T-helper 1 cell treated with Interleukin-12 subunit alpha and Interleukin-12 subunit beta and Interleukin-4 antibody, amounts not matched to agents 30 μg/mL and 1 μg/mL, for 36 hours (primary cell): ENCODE results near the gene TNFRSF19.
A peak's percentile ranks its signal among the peaks of the same experiment; 100 is the strongest.

Source experiments
- H3K27ac Mint-ChIP-seq: one replicate; pipeline ENCODE4 v1.8.0; 2021; ENCODE audit warnings: mild to moderate bottlenecking, mixed read lengths
- H3K27me3 Mint-ChIP-seq: one replicate; pipeline ENCODE4 v1.8.0; 2021; ENCODE audit warnings: low read depth, mixed read lengths
- H3K36me3 Mint-ChIP-seq: one replicate; pipeline ENCODE4 v1.8.0; 2021; ENCODE audit warnings: low read depth, mixed read lengths
- H3K4me1 Mint-ChIP-seq: one replicate; pipeline ENCODE4 v1.8.0; 2021; ENCODE audit warnings: low read depth, mixed read lengths
- H3K4me3 Mint-ChIP-seq: one replicate; pipeline ENCODE4 v1.8.0; 2021; ENCODE audit warnings: mild to moderate bottlenecking, moderate library complexity, mixed read lengths
- H3K9me3 Mint-ChIP-seq: one replicate; pipeline ENCODE4 v1.8.0; 2021; ENCODE audit warnings: mixed read lengths

TNFRSF19 gene

GRCh38 chr13:23678795-23679194 is 108.6 kb downstream of the TNFRSF19 start:
- Mint-ChIP-seq H3K36me3 (peaks cover 1% of the 10 kb centered on the region), H3K4me1 (peaks cover 7% of the 10 kb centered on the region), H3K9me3 (peaks cover 2% of the 10 kb centered on the region), H3K27ac (no peak overlapping the region), H3K4me3 (no peak overlapping the region), H3K27me3 (peaks cover 4% of the 10 kb centered on the region)

- H3K4me1 Mint-ChIP-seq, result peaks cover 7% of the 10 kb centered on the region
These were observed 109.0 kb downstream of the TNFRSF19 start for GRCh38 chr13:23679220-23679619.

DNA sequence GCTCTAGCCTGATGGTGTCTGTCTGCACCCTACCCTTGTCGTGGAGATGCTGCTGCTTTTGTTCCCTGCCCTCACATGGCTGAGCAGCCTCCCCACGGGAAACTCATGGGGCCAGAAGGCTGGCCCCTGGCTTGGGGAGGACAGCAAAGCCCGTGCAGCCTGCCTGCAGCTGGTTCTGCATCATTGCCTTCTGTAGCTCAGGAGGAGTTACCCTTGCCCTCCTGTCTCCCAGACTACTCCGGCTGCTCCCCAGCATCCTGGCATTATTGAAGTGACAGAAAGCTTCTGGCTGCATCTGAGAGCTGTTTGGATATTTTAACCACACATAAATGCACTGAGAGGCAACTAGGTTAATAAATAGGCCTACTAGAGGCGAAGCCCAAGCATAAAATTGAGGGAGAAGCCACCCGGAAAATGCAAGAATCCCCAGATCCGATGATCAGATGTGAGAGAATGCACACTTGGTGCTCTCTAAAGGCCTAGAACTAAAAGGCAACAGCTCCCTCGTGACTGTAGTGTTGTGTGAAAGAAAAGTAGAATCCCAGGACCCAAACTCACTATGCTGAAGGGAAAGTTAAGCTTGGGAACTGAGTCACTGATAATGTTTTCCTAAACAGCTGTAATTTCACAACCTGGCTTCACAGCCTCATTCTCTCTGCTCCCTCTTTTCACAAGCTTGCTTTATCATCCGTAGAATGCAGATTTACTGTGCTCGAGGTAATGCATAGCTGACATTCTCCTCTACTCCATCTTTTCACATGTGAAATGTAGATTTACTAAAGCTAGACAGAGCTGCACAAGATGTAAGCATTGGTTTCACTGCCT is 110.8 kb downstream of the TNFRSF19 start:
- no peak overlapping the region for H3K4me3 Mint-ChIP-seq
- peaks cover 13% of the 10 kb centered on the region for H3K9me3 Mint-ChIP-seq
- no peak overlapping the region for H3K27ac Mint-ChIP-seq
- H3K36me3 Mint-ChIP-seq, result peaks cover 1% of the 10 kb centered on the region
- H3K4me1 Mint-ChIP-seq, result peaks cover 7% of the 10 kb centered on the region
- peaks cover 4% of the 10 kb centered on the region for H3K27me3 Mint-ChIP-seq

More at GRCh38 chr13:23679220-23679619, 109.0 kb downstream of the TNFRSF19 start:
- Mint-ChIP-seq H3K36me3 (peaks cover 1% of the 10 kb centered on the region), H3K27ac (no peak overlapping the region), H3K9me3 (peaks cover 4% of the 10 kb centered on the region), H3K27me3 (peaks cover 4% of the 10 kb centered on the region), H3K4me3 (no peak overlapping the region)

- no peak overlapping the region for H3K4me3 Mint-ChIP-seq
- H3K36me3 Mint-ChIP-seq, result peaks cover 1% of the 10 kb centered on the region
- no peak overlapping the region for H3K27ac Mint-ChIP-seq
- peaks cover 4% of the 10 kb centered on the region for H3K27me3 Mint-ChIP-seq
- H3K4me1 Mint-ChIP-seq, result peaks cover 7% of the 10 kb centered on the region
- peaks cover 14% of the 10 kb centered on the region for H3K9me3 Mint-ChIP-seq
These were observed 112.9 kb downstream of the TNFRSF19 start for GRCh38 chr13:23683084-23683483.

GRCh38 chr13:23684647-23685046 is 114.4 kb downstream of the TNFRSF19 start:
- H3K27ac Mint-ChIP-seq, result no peak overlapping the region
- peaks cover 14% of the 10 kb centered on the region for H3K9me3 Mint-ChIP-seq
- no peaks in the 10 kb centered on the region for H3K4me1 Mint-ChIP-seq
- H3K36me3 Mint-ChIP-seq, result peaks cover 1% of the 10 kb centered on the region
- H3K27me3 Mint-ChIP-seq, result peaks cover 4% of the 10 kb centered on the region
- H3K4me3 Mint-ChIP-seq, result no peak overlapping the region

- Mint-ChIP-seq H3K9me3 (peaks cover 14% of the 10 kb centered on the region), H3K27ac (no peak overlapping the region)
These were observed 115.2 kb downstream of the TNFRSF19 start for GRCh38 chr13:23685416-23685815.

DNA sequence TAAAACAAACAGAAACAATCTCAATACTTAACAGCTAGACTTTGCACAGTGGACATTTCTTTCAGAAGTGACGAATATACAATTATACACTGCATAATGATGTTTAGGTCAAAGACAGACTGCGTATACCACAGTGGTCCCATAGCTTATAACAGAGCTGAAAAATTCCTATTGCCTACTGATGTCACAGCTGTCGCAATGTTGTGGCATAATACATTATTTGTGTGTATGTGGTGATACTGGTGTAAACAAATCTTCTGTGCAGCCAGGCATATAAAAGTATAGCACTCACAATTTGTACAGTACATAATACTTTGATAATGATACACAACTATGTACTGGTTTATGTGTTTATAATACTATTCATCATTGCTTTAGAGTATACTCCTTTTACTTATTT is 116.7 kb downstream of the TNFRSF19 start:
- Mint-ChIP-seq H3K9me3 (peaks cover 14% of the 10 kb centered on the region), H3K36me3 (no peaks in the 10 kb centered on the region), H3K27me3 (peaks cover 4% of the 10 kb centered on the region), H3K27ac (no peak overlapping the region), H3K4me3 (no peak overlapping the region), H3K4me1 (no peaks in the 10 kb centered on the region)

More at GRCh38 chr13:23685416-23685815, 115.2 kb downstream of the TNFRSF19 start:
- no peak overlapping the region for H3K4me3 Mint-ChIP-seq
- H3K4me1 Mint-ChIP-seq, result no peaks in the 10 kb centered on the region
- peaks cover 4% of the 10 kb centered on the region for H3K27me3 Mint-ChIP-seq
- H3K36me3 Mint-ChIP-seq, result peaks cover 1% of the 10 kb centered on the region

DNA sequence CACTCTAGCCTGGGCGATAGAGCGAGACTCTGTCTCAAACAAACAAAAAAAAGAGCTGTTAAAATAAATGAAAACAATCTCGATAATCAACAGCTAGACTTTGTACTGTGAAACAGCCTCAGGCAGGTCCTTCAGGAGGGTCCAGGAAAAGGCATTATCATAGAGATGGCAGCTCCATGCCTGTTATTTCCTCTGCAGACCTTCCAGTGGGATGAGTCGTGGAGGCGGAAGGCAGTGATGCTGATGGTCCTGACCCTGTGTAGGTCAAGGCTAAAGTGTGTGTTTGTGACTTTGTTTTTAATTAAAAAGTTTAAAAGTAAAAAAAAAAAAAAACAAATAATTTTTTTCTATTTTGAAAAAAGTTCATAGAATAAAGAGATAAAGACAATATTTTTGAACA is 117.4 kb downstream of the TNFRSF19 start:
- Mint-ChIP-seq H3K27me3 (peaks cover 4% of the 10 kb centered on the region), H3K4me3 (no peak overlapping the region), H3K36me3 (no peaks in the 10 kb centered on the region), H3K9me3 (peaks cover 14% of the 10 kb centered on the region), H3K27ac (no peak overlapping the region), H3K4me1 (no peaks in the 10 kb centered on the region)

DNA sequence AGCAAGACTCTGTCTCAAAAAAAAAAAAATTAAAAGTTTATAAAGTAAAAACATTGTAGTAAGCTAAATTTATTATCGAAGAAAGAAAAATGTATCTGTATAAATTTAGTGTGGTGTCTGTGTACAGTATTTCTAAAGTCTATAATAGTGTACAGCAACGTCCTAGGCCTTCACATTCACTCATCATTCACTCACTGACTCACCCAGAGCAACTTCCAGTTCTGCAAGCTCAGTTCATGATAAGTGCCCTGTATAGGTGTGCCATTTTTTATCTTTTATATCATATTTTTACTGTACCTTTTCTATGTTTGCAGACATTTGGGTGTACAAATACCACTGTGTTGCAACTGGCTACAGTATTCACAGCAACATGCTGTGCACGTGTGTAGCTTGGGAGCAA is 118.1 kb downstream of the TNFRSF19 start:
- H3K9me3 Mint-ChIP-seq, result peaks cover 14% of the 10 kb centered on the region
- H3K27ac Mint-ChIP-seq, result no peak overlapping the region
- H3K27me3 Mint-ChIP-seq, result peaks cover 4% of the 10 kb centered on the region
- no peaks in the 10 kb centered on the region for H3K36me3 Mint-ChIP-seq
- H3K4me3 Mint-ChIP-seq, result no peak overlapping the region
- no peaks in the 10 kb centered on the region for H3K4me1 Mint-ChIP-seq

- no peaks in the 10 kb centered on the region for H3K36me3 Mint-ChIP-seq
- H3K4me3 Mint-ChIP-seq, result no peak overlapping the region
- H3K4me1 Mint-ChIP-seq, result peaks cover under 1% of the 10 kb centered on the region
- peaks cover 5% of the 10 kb centered on the region for H3K9me3 Mint-ChIP-seq
- peaks cover 3% of the 10 kb centered on the region for H3K27me3 Mint-ChIP-seq
- no peak overlapping the region for H3K27ac Mint-ChIP-seq
These were observed 120.5 kb downstream of the TNFRSF19 start for GRCh38 chr13:23690668-23691067.

- Mint-ChIP-seq H3K36me3 (no peaks in the 10 kb centered on the region), H3K9me3 (no peaks in the 10 kb centered on the region), H3K27ac (no peak overlapping the region), H3K4me3 (no peak overlapping the region), H3K27me3 (no peaks in the 10 kb centered on the region), H3K4me1 (peaks cover 7% of the 10 kb centered on the region)
These were observed 122.6 kb downstream of the TNFRSF19 start for GRCh38 chr13:23692816-23693215.

DNA sequence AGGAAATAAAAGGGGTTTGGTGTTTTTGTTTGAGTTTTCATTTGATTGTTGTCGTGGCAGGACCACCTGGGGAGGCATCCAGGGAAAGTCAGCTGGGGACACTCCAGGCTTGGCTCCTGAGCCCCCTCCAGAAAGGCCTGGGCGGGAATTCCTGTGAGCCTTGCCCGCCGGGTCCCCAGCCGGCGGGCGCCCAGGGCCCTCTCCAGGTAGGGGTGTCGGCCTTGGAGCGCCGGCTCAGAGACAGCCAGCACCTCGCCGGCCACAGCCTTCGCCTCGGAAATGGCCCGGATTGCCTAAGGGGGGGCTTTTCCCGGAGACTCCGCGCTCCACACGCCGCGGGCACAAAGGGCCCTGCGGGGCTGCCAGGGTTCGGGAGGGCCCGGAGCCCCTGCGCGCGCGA is 125.0 kb downstream of the TNFRSF19 start:
- H3K4me3 Mint-ChIP-seq, result no peak overlapping the region
- no peaks in the 10 kb centered on the region for H3K36me3 Mint-ChIP-seq
- no peaks in the 10 kb centered on the region for H3K9me3 Mint-ChIP-seq
- no peak overlapping the region for H3K27ac Mint-ChIP-seq
- H3K27me3 Mint-ChIP-seq, result no peaks in the 10 kb centered on the region
- H3K4me1 Mint-ChIP-seq, result peaks cover 7% of the 10 kb centered on the region

- Mint-ChIP-seq H3K4me1 (peaks cover 7% of the 10 kb centered on the region), H3K36me3 (no peaks in the 10 kb centered on the region), H3K27ac (peak overlapping the region; percentile 88), H3K4me3 (peak overlapping the region; percentile 62), H3K9me3 (no peaks in the 10 kb centered on the region), H3K27me3 (peaks cover 5% of the 10 kb centered on the region)
These were observed 125.7 kb downstream of the TNFRSF19 start for GRCh38 chr13:23695711-23696464.

DNA sequence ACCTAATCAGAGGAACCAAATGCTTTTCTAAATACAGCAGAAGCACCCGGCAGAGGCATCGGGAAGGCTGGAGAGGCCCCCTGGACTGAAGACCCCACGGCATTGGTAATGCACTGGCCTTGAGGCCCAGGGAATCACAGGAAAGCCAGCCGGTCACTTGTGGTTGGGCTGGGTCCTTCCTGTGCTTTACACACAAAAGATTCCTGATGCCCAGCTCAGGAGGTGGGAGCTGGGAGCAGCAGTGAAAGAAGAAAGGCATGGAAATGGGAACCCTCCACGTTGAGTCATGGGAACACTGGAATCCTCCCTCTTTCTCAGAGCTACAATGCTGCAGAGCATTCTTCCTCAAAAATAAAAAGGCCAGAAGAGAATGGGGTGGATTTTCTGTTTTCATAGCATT is 126.4 kb downstream of the TNFRSF19 start:
- H3K27ac Mint-ChIP-seq, result no peak overlapping the region
- H3K4me3 Mint-ChIP-seq, result no peak overlapping the region
- H3K27me3 Mint-ChIP-seq, result peaks cover 7% of the 10 kb centered on the region
- no peaks in the 10 kb centered on the region for H3K36me3 Mint-ChIP-seq
- no peaks in the 10 kb centered on the region for H3K9me3 Mint-ChIP-seq
- H3K4me1 Mint-ChIP-seq, result peaks cover 7% of the 10 kb centered on the region

DNA sequence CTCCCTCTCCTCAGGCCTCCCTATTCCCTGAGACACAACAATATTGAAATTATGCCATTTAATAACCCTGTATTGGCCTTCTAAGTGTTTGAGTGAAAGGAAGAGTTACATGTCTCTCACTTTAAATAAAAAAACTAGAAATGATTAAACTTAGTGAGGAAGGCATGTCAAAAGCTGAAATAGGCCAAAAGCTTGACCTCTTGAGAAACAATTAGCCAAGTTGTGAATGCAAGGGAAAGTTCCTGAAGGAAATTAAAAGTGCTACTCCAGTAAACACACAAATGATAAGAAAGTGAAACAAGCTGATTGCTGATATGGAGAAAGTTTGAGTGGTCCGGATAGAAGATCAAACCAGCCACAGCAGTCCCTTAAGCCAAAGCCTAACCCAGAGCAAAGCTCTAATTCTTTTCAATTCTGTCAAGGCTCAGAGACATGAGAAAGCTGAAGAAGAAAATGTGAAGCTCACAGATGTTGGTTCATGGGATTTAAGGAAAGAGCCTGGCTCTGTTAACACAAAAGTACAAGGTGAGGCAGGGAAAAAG is 127.6 kb downstream of the TNFRSF19 start:
- Mint-ChIP-seq H3K36me3 (no peaks in the 10 kb centered on the region), H3K27me3 (peaks cover 7% of the 10 kb centered on the region), H3K4me3 (no peak overlapping the region), H3K9me3 (no peaks in the 10 kb centered on the region), H3K27ac (no peak overlapping the region), H3K4me1 (peaks cover 7% of the 10 kb centered on the region)
